Embryonic facial prominence (tissue), 1 donor: ENCODE data around the gene BNIP3.
"Not testable (repeated sequence)": the region's sequence is repeated elsewhere in the genome, so short reads cannot be mapped to it uniquely, and the experiment has no call there.

Experiments
- DNase-seq: peaks from one replicate; pipeline ENCODE4 v3.0.0-alpha.2; 2016; ENCODE audit errors: extremely low spot score

The BNIP3 gene

DNA sequence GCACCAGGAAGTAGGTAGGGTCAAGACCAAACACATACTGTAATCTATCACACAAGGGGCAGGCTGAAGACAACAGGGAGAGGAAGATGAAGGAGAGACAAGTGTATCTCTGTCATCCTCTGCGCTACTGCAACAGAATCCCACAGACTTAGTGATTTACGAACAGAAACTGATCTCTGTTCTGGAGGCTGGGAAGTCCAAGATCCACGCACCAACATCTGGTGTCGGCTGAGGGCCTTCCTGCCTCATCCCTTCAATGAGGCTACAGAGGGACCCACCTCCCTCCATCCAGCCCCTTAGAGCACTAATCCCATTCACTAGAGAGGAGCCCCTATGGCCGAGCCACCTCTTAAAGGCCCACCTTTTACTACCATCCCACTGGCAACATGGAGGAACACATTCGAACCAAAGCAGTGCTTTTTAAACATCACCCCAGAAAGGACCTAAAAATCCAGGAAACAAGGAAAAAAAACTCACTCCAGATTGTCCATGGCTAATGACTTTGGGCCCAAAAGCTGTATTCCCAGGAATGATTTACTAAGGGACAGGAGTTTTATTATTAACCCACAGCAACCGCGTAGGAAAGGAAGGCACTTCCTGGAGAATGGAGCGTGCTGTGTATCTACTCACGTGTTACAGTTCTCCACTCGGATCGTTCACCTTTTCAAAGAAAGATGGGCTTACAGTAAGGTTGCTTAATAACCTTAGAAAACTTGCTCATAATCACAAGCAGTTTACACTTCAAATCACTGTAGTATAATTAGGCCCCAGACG is 4.2 kb downstream of the BNIP3 start:
- DNase-seq = no peak

DNA sequence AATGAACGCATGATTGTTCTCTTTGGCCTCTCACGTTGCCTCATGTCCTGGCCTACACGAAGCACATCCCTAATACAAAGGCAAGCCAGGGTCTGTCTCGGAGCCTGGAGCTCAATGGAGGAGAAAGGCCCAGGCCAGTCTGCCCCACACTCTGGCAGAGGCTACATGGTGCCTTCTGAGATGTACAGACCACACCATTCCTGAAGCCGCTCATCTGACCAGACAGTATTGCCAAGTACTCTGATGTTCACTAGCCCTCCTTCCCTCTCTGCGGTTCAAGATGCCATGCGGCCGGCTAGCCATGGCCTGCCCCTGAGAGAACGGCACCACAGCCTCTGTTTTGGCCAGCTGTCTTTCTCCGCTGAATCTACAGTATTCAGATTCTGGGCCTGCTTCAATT is 5.9 kb downstream of the BNIP3 start:
- no peak for DNase-seq

DNA sequence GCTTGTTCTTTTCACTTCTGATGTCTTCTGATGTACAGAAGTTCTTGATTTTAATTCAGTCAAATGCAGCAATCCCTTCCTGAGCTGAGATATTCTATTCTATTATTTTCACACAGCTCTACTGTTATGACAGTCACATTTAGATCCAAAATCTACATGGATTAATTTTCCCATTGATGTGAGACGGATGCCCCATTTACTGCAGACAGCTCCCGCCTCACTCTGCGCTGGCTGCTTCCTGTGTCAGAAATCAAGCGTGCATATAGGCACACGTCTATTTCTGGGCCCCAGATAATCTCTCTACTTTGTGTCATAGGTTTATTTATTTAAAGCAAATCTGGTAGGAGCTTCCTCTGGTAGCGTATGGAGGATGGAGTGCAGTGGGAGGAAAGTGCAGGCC is 6.7 kb downstream of the BNIP3 start:
- no peak for DNase-seq

DNA sequence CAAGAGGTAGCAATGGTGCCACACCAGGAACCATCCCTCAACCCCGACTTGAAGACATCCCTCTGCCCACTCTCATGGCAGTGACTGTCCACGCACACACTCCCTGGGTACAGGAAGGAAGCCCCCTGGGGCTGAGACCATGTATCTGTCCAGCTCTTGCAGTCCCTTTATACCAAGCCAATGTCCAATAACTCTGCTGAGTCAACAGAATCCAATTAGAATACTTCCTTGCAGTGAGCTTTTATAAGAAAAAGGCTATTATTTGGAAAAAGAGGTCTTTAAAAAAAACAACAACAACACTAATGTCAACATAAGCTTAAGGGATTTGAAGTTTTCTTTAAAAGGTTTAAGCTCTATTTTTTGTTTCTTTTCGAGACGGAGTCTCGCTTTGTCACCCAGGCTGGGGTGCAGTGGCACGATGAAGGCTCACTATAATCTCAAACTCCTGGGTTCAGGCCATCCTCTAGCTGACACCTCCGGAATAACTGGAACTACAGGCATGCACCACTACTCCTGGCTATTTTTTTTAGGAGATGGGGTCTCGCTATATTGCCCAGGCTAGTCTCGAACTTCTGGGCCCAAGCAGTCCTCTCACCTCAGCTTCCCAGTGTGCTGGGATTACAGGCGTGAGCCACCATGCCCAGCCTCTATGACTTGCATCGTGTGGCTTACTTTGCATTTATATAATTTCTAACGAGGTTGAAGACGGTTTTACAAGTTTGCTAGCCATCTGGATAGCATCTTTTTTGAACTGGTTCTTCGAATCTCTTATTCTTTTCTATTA is 7.5 kb downstream of the BNIP3 start:
- DNase-seq = no peak

DNA sequence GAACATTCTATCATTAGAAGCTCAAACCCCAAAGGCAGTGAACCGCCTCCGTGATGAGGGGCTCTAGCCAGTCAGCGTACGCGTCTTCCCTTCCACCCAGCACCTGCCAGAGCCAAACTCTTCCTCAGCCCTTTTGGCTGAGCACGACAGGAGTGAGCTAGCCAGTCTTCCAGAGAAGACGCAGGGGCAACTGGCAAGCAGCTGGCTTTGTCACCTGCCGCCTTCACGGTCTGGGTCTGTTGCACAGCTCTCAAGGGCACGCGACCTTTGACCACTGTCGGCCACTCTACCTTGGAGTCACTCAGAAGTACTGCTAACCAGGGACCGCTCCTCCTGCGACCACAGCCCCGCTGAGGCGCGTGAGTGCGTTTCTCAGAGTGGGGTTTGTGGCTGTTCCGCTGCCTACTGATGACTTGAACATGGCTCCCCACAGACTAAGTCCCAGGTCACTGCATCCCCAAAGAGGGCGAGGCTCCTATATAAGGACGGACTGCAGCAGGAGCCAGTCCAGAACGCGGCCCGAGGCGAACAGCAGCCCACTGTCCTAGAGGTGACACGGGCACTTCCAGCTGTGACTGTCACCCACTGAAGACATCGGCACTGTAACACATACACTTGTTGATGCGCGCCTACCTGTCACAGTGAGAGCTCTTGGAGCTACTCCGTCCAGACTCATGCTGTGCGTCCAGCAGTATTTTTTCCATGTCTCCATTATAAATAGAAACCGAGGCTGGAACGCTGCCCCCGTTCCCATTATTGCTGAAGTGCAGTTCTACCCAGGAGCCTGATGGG is 8.4 kb downstream of the BNIP3 start:
- DNase-seq = no peak

DNA sequence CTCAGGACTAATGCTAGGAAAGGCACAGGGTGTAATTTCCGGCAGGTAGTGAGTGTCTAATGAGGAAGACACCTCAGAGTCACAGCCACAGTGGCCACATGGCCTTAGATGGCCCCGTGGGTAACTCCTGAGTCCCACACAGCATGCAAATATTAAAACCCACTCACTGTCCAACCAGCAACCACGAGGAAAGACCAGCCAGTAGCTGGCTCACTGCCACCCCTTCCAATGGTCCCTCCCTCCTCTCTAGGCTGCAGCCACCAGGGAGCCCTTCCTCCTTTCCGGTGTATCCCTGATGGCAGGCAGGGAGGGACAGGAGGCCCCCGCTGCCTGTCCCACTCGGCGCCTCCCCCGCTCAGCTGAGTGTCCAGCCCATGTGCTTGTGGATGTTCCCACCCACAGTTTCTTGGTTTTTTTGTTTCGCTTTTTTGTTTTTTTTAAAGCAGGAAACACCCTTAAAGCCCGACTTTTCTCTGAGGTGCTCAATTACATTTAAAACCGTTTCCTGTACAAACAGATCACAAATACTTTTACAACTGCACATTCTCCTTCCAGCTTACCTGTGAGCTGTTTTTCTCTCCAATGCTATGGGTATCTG is 9.2 kb downstream of the BNIP3 start:
- no peak for DNase-seq

DNA sequence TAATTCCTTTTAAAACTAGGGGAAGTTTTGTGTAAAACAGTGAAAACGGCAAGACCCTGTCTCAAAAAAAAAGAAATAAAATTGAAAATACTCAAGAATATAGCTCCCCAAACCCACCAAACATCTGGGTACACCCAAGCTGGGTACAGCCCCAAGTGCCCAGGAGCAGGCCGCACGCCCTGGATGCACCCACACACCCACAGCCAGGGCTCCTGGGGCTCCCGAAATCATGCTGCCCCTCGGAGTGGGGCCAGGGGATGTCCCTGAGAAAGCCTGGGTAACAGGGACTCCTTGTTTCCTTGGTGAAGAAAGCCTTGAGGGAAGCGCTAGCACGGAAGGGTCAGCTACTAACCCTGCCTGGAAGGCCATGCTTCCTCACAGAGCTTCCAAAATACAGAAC is 10.1 kb downstream of the BNIP3 start:
- no peak for DNase-seq

DNA sequence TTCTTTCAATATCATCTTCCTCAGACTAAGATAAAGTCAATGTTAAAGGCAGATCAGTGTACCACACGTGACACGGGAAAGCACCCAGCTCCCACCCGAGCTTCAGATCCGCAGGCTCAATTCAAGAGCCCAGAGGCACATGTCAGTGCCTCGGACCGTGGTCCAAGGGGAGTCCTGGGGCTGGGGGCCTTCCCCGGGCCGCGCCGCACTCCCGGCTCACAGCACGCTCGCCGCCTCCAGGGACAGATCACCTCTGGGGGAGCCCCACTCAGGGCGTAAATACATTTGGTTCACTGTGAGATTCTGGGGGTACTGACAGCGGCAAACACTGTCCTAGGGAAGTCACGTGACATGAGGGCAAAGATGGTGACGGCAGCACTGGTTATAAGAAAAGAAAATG is 10.8 kb downstream of the BNIP3 start:
- DNase-seq = no peak

DNA sequence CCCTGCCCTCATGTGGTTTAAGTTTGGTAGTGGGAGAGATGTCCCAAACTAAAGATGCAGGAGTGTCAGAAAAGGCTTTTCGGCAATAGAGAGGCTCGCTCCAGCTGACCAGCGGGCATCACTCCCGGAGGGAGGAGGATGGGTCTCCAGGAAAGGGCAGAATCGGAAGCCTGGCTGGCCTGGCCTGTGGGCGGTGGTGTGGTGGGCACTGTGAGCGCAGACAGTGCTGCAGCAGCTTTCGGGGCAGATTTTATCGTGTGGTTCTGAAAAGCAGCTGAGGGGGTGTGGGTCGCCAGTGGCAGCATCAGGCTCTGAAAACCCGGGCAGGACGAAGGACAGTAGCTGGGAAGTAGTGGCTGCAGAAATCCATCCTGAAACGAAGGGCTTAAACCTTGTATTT is 12.8 kb downstream of the BNIP3 start:
- DNase-seq = no peak

DNA sequence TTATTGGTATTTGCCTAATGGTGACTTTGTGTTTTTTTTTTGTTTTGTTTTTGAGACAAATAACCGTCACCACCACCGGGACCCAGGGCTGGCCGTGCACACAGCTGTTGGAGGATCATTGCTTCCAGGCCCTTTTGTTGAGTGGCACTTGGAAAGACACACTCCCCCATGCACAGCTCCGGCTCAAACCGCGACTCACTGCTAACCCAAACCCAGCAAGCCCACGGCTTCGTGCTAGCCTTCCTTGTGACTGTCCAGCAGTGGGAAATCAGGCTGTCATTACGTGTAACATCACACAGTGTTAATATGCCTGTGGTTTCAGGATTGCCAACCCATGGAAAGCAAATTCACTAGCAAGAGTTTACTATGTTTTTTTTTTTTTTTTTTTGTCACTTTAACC is 17.4 kb downstream of the BNIP3 start:
- no peak for DNase-seq

DNA sequence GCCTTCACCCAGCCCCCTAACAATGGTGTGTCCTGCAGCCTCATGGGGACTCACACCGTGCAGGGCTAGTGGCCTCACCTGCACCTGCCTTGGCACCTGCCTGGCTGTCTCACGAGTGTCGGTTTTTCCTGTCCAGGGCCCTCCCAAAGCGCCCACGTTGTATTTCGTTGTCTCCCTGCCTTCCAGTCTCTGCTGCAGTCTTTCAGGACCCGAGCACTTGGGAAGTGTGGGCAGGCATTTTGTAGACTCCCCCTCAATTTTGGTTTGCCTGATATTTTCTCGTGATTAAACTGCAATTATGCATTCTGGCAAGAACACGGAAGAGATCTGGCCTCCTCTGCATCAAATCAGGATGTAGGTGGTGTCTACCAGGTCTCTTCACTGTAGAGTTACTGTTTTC is 17.9 kb downstream of the BNIP3 start:
- no peak for DNase-seq

DNA sequence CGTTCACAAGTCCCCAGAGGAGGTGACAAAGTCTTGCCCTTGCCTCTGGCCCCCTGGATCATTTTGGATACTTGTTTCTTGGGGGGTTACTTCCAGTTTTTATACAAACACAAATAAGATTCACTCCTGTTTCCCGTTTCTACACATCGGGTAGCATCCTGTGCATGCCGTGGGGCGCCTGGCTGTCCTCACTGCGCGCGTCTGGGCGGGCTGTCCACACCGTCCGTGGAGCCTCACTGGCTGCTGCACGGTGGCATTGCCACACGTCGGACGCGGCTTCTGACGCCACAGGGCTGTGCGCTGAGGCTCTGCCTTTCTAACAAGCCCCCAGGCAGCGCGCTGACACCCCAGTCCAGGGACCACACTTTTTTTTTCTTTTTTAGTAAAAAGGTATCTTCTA is 18.4 kb downstream of the BNIP3 start:
- DNase-seq = no peak

DNA sequence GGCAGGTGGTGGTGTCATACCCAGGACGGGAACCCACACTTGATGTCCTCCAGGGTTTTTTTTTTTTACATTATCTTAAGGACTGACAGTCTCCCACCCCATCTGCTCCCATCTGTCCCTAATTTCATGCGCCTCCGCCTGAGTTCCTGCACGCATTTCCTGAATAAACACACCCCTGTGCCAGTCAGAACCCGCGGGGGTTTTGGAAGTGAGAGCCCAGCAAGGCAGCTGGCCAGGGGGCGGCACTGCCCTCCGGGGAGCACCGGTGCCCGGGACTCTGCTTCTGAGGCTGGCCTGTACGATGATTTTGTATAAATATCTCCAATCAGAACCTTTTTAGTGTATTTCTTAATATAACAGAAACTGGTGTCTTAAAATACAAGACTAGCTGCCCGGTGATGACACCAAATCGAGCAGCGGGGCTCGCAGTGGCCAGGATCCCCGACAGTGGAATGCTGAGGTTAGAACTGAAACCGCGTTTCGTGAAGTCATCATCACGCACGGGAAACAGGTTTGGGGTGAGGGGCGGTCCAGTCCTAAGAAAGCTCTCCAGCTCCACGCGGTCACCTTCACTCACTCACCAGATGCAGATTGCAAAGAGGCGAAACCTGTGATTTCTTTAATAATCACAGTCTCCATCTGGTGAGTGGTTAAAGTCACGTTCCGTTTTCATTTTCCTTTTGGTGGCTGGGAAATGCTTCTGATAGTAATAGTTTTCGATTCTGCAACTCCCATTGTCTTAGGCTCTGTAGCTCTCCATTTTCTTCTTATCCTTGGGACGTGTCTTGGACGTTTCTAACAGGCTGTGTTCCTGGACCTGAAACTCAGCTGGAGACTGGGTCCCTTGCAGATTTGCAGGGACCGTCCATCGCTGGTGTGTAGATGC is 19.7 kb downstream of the BNIP3 start:
- no peak for DNase-seq

DNA sequence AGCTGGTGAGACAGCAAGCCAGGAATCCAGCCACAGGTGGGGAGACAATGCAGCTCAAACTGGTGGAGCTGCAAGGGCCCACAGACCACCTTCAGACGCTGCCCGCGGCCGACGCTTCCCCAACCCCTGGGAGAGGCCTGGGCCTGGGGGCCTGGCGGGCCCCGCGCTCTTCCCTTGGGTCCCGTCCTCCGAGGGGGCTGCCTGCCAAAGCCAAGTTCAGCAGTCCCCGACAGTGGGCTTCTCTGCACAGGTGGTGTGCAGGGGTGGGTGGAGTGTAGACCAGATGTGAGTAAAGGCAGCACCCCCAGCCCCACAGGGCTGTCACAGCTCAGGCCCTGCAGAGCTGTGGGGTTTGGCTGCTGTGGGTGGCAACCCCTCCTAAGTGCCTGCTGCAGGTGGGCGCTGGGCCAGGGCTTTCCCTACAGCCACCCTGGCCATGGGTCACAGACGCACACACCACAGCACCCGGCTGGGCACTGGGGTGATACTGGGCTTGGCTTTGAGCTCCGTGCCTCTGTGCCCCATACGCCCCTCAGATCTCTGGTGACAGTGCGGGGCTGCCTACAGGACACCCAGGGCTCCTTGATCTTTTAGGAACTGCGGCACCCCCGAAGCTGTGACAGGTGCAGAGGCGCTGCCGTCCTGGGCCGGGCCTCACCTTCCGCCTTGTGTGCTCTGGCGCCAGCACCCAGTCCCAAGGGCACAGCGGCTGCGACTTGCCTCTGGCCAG is 20.5 kb downstream of the BNIP3 start:
- no peak for DNase-seq

DNA sequence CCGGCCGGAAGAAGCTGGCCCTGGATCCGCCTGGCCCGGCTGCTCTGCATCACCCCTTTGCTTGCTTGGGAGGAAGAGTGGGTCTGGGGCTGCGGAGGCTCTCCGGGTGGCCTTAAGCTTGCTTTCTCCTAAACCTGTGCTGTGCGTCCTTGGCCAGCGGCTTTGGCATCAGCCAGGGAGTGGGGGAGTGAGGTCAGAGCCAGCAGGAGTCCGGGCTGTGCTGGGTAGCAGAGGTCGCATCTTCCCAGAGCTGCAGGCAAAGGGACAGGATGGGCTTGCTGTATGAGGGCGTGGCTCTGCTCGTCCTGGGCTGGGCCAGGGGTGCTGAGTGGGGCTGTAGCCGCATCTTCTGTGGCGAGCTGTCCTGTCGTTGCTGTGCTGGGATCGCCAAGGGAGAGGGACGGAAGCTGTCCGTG is 21.1 kb downstream of the BNIP3 start:
- DNase-seq = no peak

DNA sequence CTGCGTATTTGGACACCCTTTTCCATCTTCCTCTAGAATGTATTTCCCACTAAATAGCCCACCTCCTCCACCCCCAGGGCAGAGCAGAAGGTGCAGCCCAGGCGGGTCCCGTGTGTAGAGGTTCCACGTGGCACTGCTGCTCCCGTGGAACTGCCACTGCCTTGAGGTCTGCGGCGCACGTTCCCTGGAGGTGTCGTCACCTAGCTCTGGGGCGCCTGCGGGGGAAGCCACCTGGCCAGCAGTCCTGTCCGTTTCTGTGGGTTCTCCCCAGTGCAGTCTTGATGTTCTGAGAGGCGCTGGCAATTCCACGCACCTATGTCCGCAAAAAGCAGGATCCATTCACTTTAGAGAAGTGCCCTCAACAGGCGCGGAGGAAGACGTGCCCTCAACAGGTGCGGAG is 21.9 kb downstream of the BNIP3 start:
- no peak for DNase-seq

DNA sequence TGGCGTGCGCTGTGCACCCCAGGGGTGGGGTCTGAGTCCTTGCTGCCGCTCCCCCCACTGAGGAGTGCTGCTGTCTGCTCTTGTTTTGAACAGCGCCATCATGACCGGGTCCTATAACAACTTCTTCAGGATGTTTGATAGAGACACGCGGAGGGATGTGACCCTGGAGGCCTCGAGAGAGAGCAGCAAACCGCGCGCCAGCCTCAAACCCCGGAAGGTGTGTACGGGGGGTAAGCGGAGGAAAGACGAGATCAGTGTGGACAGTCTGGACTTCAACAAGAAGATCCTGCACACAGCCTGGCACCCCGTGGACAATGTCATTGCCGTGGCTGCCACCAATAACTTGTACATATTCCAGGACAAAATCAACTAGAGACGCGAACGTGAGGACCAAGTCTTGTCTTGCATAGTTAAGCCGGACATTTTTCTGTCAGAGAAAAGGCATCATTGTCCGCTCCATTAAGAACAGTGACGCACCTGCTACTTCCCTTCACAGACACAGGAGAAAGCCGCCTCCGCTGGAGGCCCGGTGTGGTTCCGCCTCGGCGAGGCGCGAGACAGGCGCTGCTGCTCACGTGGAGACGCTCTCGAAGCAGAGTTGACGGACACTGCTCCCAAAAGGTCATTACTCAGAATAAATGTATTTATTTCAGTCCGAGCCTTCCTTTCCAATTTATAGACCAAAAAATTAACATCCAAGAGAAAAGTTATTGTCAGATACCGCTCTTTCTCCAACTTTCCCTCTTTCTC is 26.0 kb downstream of the BNIP3 start:
- DNase-seq = no peak

DNA sequence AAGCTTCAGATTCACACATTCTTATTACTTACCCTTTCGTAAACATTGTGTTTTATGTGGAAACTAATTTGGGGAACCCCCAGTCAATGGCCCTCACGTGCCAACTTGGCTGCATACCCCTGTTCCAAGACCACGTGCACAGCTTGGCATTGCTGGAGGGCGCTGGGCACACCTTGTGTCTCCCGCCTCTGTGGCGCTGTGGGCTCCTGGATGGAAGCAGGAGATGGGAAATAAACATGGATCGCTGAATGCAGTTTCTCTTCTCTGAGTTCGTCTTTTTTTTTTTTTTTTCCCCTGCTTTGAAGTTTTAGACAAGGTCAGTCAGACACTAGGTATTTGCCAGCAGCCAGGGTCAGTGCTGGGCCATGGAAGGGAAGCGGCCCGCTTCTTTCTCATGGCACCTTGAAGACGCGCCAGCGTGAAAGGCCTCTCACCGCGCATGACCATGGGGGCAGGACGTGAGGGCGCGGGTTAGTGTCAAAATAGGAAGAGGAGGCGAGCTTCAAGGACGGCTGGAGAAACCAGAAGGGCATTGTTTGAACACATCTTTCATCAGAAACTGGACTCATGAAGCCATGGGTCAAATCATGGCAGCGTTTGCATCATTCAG is 27.3 kb downstream of the BNIP3 start:
- DNase-seq = no peak

DNA sequence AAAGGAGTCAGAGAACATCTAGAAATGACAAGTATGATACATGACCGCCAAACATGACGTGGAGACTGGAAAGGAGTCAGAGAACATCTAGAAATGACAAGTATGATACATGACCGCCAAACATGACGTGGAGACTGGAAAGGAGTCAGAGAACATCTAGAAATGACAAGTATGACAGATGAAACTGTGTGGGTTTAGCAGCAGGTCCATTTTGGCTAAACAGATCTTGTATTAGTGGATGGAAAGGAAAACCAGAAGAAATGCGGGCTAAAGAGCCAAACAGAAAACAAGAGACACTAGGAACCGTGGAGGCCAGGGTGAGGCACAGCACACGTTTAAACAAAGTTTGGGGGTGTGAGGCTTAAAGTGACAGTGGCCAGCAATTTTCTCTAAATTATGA is 31.8 kb downstream of the BNIP3 start:
- not testable (repeated sequence) for DNase-seq
